Renal pelvis (tissue), 4 donors: ENCODE results near the gene SOBP. TPM values are rescaled to one million over a fixed set of nuclear protein-coding genes. Genes with fewer than 3 reads are reported as not detected.
"Not testable (repeated sequence)": the region's sequence is repeated elsewhere in the genome, so short reads cannot be mapped to it uniquely, and the experiment has no call there.

ENCODE experiments used
- DNase-seq: peaks from one replicate; pipeline ENCODE4 v3.0.0-alpha.2; 2013
- polyA plus RNA-seq, 3 donors: library from polyadenylated mRNA; unstranded; fragments of 120-200 nt; gene quantifications; one replicate each; pipeline ENCODE4 v1.2.1, GENCODE V29; 2013; ENCODE audit not compliant: insufficient read length in 3 of 3

The SOBP gene
- polyA plus RNA-seq, 3 donors = 11.0 to 15.3 (median 12.6) TPM

DNA sequence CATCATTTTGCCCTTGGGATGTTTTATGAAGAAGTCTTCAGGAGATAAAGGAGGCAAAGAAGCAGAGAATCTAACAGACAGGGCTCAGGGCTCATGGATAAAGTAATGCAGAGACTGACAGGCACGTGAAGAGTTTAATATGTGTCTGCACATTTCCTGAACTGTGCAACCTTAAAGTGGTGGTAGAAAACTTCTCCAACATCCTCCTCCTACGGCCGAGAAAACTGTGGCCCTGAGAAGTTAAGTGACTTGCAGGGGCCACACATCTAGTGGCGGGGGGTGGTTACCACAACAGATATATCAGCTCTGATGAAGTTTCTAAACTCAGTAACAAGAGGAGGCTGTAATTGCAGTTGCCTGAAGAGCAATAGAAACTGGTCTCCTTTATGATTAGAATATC lies 61.0 kb downstream of the SOBP start:
- no peak for DNase-seq

DNA sequence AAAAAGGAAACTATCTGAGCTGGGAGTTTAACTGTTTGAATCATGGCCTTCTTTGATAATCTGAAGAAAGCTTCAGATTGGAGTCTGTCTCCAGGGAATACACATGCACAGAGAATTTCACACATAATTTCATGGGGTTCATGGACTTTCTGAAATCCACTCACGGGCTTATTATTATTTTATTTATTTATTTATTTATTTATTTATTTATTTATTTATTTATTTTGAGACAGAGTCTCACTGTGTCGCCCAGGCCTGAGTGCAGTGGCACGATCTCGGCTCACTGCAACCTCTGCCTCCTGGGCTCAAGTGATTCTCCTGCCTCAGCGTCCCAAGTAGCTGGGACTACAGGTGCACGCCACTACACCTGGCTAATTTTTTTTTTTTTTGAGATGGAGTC lies 63.2 kb downstream of the SOBP start:
- DNase-seq = not testable (repeated sequence)

DNA sequence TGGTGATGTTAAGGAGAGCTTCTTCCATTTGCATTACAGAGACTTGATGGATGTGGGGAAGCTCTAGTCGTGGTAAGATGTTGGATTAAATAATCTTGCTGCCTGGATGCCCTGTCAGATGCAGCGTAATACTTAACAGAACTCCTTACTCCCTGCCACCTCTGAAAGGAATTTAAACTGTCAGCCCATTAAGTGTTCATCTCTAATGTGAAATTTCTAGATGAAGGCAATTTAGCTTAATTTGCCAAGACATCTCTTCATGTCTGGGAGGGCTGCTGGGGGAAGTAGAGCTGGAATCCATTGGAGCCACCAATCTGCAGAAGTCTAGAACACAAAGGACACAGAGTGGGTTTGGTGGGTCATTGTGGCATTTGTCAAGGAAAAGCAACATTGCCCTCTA lies 64.4 kb downstream of the SOBP start:
- DNase-seq = no peak

DNA sequence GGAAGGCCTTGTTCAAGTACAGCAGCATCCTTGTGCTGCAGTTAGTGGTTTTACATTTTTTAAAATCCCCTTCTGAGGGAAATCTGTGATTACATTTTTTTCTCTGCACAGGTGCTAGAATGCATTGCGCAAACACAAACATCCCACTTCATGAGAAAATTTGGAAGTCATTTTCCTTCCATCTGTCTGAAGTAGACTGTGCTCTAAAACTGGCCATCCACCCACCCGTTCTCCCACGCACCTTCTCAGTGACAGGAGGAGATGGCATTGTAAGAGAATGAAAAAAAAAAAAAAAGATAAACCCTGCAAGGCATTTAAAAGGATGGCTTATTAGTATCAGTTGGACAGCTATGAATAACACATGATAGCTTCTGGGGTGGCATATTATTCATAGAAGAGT lies 65.0 kb downstream of the SOBP start:
- DNase-seq = no peak

DNA sequence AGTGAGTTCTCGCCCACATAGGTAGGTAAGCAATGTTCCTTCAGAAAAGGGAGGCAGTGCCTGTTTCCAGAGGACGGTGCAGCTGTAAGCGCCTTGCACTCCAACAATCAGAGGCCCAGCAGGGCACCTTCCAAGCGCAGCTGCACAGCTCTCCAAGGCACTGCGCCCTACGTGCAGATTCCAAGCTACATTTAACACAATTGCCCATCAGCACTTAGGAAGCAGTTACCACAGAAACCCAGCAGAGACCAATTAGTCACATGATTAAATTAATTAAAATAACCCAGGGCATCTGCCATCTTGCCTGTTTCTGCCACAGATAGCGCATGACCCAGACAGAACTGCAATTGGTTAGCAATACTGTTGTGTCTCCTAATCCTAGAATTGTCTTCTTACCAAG lies 65.5 kb downstream of the SOBP start:
- DNase-seq = no peak

DNA sequence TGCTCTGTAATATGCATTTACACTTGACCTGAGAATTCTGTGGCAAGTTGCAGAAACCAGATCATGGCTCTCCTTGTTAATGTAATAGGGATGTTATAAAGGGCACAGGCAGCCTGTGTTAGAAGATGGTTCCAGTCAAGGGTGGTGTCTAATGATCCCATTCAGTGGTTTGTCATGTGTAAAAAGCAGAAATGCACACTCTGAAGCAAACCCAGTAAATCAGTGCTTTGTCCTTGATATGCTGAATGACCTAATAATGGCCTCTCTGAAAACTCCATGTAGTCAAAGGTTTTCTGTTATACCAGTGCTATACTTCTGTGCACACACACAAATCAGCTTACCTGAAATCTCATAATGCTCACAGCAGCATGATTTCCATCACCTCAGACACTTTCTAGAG lies 66.2 kb downstream of the SOBP start:
- no peak for DNase-seq

DNA sequence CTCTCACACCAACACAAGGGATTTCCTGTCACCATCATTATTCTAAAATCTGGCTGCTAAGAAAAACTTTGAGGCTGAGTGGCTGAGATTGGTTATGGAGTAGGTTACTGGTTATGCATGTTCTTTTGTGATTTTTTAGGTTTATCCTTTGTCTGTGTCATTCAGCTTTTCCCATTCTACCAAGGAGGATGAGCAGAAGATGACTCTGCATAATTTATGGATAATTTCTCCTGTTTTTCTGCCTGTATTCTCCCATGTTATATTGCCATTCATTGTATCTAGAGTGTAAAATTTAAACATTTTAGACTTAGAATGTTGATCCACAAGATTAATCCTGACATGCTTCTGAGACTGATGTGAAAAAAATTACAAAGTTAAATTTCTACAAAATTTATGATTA lies 67.8 kb downstream of the SOBP start:
- DNase-seq = no peak

DNA sequence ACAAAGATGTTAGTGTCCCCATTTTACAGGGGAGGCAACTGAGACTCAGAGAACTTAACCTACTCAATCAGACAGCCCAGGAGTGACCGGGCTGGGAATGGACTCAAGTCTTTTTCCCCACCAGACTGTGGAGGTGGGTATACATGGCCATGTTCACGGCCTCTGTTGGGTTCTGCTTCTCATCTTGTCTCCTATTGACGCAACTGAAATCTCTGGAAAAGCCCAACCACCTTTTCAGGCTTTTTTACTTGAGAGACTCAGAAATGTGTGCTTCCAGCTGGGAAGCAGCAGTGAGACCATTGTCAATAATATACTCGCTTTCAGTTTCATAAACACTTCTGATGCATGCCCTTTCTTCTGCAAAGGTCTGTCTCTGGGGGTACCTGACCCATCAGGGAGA lies 70.7 kb downstream of the SOBP start:
- DNase-seq = peak; percentile 46

DNA sequence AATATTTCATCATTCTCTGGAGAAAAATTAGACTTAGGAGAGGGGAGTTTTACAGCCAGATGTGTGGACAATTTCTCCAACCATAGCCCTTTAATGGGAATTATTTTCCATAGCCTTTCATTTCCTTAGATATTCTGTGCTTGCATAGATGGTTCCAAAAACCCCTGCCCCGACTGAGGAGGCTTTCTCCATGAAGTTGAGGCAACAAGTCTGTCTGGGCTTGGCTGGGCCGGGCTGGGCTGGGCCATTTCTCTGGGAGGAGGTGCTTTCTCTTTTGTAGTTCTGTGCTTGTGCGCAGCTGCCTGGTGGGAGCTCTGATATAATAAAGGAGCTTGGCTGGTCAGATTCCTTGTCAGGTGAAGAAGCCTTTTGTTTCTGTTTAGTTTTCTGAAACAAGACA lies 71.4 kb downstream of the SOBP start:
- DNase-seq = peak; percentile 27

DNA sequence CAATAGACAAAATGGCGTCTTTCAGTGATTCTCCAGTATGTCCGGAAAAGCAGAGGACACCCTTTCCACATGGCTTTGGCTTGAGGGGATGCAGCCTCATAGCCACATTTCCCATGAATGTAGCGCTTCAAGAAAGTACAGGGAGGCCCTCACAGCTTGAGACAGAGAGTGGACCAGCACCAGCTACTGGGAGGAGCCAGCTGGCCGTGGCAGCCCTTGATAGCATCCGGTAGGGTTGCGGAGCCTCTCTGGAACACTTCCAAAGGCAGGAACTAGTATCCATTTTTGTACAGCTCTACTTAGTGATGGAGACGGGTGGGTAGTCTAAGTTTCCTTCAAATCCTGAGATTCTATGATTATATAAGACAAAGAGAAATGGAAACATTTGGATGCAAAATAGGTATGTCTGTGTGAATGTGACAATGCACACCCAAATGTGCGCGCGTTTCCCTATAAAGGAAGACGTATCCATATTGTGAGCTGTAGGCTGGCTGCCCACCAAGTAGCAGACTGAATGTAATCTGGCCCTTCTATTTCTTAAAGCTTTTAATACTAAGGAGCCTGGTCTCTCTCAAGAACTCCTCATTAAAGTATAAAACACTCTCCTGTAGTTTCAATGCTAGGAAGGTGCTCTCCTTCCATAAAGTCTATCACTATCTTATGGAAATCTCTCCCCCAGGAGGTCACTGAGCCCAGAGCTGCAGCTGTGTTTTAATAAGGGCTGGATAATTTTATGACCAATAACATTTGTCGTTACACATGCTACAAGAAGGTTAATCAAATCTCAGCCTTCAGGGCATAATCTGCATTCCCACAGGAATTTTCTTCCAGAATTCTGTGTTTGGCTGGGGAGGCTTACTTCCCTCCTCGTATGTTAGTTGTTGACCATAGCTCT lies 74.0 kb downstream of the SOBP start:
- no peak for DNase-seq

DNA sequence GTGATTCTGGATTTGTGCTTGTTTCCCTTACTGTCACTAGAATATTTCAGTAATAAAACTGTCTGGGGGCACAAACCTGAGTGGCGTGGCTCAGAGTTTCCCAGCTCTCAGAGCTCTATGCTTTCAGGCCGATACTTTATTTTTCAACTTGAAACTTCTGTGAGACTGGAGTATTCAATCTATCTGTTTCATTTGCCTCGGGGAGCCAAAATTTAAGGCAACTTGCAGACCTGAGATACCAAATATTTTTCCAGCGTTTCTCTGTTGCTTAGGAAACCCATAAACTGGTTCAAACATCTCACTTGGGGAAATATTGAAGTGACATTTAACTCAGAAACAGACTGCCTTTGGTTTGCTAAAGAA lies 74.7 kb downstream of the SOBP start:
- DNase-seq = peak; percentile 51

DNA sequence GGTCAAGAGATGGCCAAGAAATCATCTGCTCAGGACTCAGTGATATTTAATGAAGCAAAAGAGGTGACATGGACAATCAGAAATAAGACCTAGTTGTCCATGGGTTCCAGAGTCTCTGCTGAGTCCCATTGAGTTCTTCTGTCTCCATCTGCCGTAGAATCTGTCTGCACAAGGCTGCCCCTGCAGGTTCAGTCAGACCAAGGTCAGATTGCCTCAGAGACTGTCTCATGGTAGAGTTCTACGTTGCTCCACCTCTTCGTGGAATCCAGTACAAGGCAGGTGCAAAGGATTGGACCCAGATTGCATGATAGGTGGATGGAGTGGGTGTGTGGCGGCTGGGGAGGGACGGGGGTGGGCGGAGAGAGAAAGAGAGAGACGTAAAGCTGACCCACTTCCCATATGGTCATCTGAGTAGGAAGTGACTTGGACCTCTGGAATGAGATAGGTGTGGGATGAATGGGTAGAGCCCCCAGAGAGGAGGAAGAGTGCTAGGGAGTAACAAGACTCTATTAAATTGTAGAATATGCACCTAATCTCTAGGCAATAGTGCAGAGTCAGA lies 75.3 kb downstream of the SOBP start:
- no peak for DNase-seq

DNA sequence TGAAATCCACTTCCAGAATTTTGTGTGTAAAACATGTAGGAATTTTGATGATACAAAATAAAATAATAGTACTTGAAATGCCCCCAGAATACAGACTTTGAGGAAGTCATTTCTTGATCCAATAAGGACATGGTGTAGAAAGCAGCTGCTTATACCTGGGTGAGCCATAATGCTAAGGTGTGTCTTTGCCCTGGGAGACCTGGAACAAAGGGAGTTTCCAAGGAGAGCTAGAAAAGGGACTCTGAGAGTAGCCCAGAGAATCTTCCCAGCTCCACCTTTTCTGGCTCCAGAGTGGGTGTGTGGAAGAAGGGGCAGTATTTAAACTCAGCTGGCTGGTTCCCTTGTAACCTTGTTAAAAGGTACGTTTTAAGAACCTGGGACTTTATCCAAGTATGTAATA lies 77.7 kb downstream of the SOBP start:
- no peak for DNase-seq

DNA sequence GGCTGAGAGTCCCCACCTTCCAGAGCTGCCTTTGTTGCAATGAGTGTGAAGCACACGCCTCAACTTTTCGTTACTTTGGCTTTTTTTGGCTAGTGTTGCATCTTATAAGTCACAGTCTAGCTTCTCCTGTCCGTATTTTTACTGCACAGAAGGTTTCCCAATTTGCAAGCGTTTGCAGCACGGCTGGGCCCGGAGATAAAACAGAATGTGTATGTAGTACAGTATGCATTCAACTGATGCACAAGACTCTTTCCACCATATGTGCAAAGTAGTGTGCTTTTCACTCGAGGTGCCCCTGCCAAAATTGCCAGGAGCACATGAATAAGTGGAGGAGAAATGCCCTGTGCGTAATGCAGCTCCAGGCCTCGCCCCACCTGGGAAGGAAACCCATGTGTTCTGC lies 79.6 kb downstream of the SOBP start:
- DNase-seq = no peak

DNA sequence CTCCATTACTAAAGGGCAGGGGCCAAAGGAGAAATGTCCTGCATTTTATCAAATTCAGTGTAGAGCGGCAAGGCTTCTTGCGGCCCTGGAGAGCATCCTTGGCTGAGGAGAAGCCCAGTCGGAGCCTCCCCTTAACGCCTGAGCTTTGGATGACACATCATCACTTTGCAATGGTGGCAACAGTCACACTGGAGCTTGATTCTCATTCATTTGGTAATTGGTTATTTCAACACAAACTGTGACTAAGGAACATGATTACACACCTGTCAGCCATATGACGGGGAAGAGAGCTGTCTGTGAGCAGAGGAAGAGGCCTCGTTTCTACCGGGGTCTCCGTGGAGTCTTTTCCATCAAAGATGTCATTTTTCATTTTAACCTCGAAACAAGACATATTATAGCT lies 81.4 kb downstream of the SOBP start:
- DNase-seq = no peak

DNA sequence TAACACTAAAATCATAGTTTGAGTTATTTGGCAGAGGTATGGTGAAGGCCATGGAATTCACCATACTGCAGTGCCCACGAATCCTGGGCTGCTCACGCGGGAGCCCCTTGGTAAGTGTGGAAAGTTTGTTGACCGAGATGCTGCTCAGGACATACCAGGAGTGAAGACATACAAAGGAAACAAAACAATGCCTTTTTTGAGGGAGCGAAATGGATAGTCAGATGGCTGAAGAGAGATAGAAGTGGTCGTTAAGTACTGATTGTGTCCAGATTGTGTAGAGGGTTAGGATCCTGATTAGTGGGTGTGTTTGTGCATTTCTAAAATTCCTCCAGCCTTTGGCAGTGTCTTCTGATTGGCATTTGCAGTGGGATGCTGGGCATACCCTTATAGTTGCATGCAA lies 83.0 kb downstream of the SOBP start:
- DNase-seq = no peak

DNA sequence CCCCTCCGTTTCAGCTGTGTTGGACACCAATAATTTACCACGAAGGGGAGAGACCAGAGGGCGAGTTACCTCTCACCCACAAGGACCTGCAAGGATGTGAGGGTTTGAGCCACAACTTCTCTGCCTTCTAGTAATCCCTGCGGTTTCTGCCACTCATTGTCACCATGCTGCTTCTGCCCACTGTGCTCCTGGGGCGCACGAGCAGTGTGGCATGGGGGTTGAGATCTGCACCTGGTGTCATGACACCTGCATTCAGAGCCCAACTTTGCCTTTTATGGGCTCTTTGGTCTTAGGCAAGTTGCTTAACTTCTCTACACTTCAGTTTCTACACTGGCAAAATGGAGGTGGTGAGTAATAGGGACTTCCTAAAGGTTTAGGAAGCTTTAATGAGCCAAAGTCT lies 84.9 kb downstream of the SOBP start:
- DNase-seq = no peak

DNA sequence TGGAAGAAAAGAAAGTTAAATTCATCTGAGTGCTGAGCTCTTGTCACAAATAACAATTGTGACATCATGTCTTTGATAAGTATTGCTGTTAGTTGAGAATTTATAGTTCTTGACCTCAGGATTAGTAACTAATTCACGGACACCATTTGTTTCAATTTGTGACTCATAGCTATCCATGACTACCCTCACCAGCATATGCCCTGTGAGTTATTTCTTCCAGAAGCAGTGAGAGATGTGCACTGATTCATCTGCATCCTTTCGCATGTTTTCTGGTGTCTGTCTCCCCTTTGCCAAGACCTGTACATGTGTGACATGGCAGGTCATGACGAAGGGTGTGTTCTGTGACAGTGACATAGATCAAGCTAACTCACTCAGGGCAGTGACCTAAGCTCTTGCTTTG lies 86.9 kb downstream of the SOBP start:
- no peak for DNase-seq

DNA sequence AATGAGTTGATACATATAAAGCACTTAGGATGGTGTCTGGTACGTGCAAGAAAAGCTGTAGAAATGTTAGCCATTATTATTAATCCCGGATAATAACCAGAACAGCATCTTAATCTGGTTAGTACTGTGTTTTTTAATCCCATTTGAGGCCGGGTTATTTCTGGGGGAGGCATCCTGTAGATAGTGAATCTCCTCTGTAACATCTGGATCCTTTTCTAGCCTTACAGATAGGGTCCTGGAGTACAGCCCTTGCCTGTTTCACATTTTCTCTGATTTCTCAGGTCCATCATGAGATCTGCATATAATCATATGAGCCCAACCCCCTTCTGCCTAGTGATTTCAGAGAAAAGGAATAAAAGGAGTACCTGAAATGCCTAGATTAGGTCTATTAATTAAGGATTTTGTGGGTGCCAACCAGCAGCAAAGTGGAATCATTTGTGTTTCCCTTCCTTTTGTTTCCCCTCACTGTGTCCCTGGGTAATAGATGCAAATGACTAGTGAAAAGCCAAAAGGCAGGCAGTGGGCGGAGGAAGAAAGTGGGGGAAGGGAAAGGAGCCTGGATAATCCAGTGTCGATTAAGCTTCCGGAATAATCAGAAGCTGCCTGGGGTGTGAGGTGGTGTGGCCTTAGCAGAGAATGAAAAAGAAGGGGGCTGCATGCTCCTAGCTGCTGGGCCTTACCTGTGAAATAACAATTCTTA lies 88.9 kb downstream of the SOBP start:
- no peak for DNase-seq

DNA sequence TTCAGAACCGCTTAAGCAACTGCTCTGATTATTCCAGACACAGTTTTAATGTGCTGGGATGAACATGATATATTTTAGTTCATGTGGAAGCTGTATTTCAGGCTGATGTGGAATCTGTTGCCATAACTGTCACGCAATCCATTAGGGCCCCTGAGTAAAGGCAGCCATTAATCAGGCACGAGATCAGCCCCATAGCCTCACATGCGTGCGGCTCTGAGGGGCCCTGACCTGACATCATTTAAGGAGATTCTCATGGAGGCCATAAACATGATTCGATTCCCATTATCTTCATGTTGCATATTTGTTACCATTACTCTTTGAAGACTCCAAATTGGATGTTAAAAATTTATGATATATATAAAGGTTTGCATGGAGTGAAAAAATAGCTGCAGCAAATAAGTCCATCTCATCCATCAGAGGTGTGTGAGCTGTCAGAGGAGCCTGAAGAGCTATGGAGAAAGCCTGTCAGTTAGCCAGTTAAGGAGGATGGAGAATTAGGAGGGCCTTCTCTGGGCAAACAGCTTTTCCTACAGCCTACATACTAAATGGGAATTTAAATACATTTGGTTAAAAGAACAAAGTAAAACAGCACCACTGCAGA lies 89.6 kb downstream of the SOBP start:
- no peak for DNase-seq

DNA sequence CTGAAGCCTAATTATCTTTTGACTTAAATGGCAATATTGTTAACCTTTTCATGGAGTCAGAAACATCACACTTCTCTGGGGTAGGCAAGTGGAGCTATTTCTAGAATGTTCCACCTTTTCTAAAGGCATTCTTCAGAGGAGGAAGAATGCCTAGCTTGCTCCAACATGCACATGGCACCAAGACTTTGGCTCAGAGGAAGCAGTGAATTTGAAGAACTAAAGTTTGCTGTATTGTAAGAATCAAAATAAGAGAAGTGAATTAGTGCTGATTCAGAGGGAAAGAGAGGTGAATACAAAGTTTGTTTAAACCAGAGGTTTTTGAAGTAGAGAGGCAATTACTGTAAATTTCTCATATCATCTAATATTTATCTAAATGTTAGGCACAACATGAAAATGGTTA lies 92.2 kb downstream of the SOBP start:
- no peak for DNase-seq

DNA sequence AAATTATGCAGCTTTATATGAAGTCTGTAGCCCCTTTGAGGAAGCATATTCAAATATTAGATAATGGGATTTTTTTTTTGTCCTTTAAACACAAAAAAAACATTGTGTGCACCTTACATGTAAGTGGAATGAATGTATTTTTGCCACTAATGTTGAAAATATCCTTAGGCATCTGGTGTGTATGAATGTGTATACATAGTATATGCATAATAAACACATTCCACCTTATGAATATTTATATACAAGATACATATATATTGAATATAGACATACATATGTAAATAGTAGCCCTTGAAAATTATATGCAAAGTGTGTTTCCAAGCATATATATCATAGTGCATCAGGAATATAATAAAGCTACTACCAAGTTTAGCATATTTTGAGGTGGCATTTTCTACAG lies 94.8 kb downstream of the SOBP start:
- DNase-seq = no peak
